ENCODE results near the gene PGAP6. TPM values are rescaled to one million over a fixed set of nuclear protein-coding genes. Genes with fewer than 3 reads are reported as not detected.

Gene PGAP6
- total RNA-seq, 1 donor from 2014 or later: 133 TPM

GRCh38 chr16:361341-361871 is 20.4 kb downstream of the PGAP6 start:
- H3K27ac Mint-ChIP-seq (ENCODE audit: unreplicated experiment): no peak overlapping the region
- H3K4me1 Mint-ChIP-seq (ENCODE audit: unreplicated experiment): no peaks in the 10 kb centered on the region
- no peak for TF ChIP-seq CTCF (IDR thresholded peaks at IDR 0.05; ENCODE audit: unreplicated experiment)
- no peak overlapping the region for H3K4me3 Mint-ChIP-seq (ENCODE audit: unreplicated experiment)
- no peaks in the 10 kb centered on the region for H3K9me3 Mint-ChIP-seq (ENCODE audit: unreplicated experiment)
- H3K36me3 Mint-ChIP-seq (ENCODE audit: low read depth, unreplicated experiment): no peaks in the 10 kb centered on the region
- no peak for DNase-seq (ENCODE audit: low spot score)
- H3K27me3 Mint-ChIP-seq (ENCODE audit: unreplicated experiment): peaks cover 4% of the 10 kb centered on the region

- no peak for DNase-seq (ENCODE audit: low spot score)
- TF ChIP-seq CTCF (IDR thresholded peaks at IDR 0.05; ENCODE audit: unreplicated experiment): no peak
- peaks cover 4% of the 10 kb centered on the region for H3K27me3 Mint-ChIP-seq (ENCODE audit: unreplicated experiment)
- H3K9me3 Mint-ChIP-seq (ENCODE audit: unreplicated experiment): no peaks in the 10 kb centered on the region
- H3K36me3 Mint-ChIP-seq (ENCODE audit: low read depth, unreplicated experiment): no peaks in the 10 kb centered on the region
- H3K4me3 Mint-ChIP-seq (ENCODE audit: unreplicated experiment): no peak overlapping the region
- no peak overlapping the region for H3K27ac Mint-ChIP-seq (ENCODE audit: unreplicated experiment)
- no peaks in the 10 kb centered on the region for H3K4me1 Mint-ChIP-seq (ENCODE audit: unreplicated experiment)
Measured at GRCh38 chr16:360698-361336, 21.0 kb downstream of the PGAP6 start.

GRCh38 chr16:359871-360697 is 21.7 kb downstream of the PGAP6 start:
- Mint-ChIP-seq H3K4me3 (ENCODE audit: unreplicated experiment) (no peak overlapping the region), H3K9me3 (ENCODE audit: unreplicated experiment) (no peaks in the 10 kb centered on the region), H3K27me3 (ENCODE audit: unreplicated experiment) (peaks cover 4% of the 10 kb centered on the region), H3K4me1 (ENCODE audit: unreplicated experiment) (no peaks in the 10 kb centered on the region), H3K27ac (ENCODE audit: unreplicated experiment) (no peak overlapping the region), H3K36me3 (ENCODE audit: low read depth, unreplicated experiment) (no peaks in the 10 kb centered on the region)
- DNase-seq (ENCODE audit: low spot score): no peak
- TF ChIP-seq CTCF (IDR thresholded peaks at IDR 0.05; ENCODE audit: unreplicated experiment): no peak

GRCh38 chr16:359067-359763 is 22.6 kb downstream of the PGAP6 start:
- Mint-ChIP-seq H3K36me3 (ENCODE audit: low read depth, unreplicated experiment) (no peaks in the 10 kb centered on the region), H3K4me3 (ENCODE audit: unreplicated experiment) (no peak overlapping the region), H3K27ac (ENCODE audit: unreplicated experiment) (no peak overlapping the region), H3K27me3 (ENCODE audit: unreplicated experiment) (peaks cover 3% of the 10 kb centered on the region), H3K4me1 (ENCODE audit: unreplicated experiment) (peaks cover 2% of the 10 kb centered on the region), H3K9me3 (ENCODE audit: unreplicated experiment) (no peaks in the 10 kb centered on the region)
- no peak for TF ChIP-seq CTCF (IDR thresholded peaks at IDR 0.05; ENCODE audit: unreplicated experiment)
- no peak for DNase-seq (ENCODE audit: low spot score)
